ENCODE measurements around the gene SLF2. TPM values are rescaled to one million over a fixed set of nuclear protein-coding genes. Genes with fewer than 3 reads are reported as not detected.

The SLF2 gene
- total and polyA plus RNA-seq, 2 of the 8 experiments (the other 6 are each of a cell fraction or from before 2014, with no cell fraction given) = 5.5 to 20.9 TPM

DNA sequence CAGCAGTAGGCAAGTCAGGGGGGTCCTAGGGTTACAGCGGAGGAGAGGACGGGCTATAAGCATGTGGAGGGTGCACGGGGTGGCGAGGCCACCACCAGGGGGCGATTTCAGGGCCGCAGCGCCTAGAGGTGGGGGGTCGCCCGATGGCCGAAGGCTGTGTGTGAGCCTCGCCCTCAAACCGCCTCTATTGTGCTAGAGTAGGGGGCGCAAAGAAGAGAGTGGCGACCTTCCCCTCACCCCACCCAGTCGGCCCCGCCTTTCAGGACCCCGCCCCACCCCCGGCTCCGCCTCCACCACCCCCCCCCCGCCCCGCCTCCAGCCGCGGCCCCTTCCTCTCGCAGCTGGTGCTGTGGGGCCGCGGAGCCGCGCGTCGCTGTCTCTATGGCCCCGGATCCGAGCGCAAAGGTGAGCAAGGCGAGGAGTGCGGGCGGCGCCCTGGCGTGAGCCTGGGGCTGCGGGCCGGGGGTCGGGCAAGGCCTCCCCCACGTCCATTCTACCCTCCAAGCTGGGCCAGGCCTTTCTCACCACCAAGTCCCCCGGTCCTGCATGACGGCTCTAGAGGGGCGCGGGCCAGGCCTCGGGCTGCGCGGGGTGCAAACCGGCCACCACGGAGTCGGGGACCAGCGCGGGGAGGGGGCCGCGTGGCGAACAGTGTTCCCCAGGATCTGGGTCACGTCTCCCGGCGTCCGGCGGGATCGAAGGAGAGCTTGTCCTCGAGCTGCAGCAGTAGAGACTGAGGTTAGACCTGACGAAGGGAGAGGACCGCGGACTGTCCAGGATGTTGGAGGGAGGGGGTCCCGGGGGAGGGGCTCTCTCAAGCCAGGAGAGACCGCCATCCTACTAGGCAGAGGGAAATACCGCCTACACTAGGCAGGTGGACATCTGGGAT is 56.7 kb downstream of the SLF2 start, which contains the start of gene SEMA4G (continued):
- no peak for TF ChIP-seq CBX8 (IDR thresholded peaks at IDR 0.05; ENCODE audit: borderline replicate concordance, low read depth, low read length)
